Thyroid gland (tissue), 4 donors: ENCODE data around the gene NAT10.
"Not testable (repeated sequence)": the region's sequence is repeated elsewhere in the genome, so short reads cannot be mapped to it uniquely, and the experiment has no call there.

ENCODE experiments used
- POLR2A ChIP-seq, 2 donors: fragments of 450-650 bp; IDR thresholded peaks; one replicate each; pipeline ENCODE4 v1.6.1; 2017; ENCODE audit warnings: antibody characterized with exemption in 2 of 2, mild to moderate bottlenecking in 2 of 2, moderate library complexity in 1 of 2
- TF ChIP-seq, protein P1 (sequence below), 6 experiments: fragments of 200-600 bp in 3 of 6; fragments of 450-650 bp in 3 of 6; sonication (generic) in 3 of 6; IDR thresholded peaks; one replicate each; pipeline ENCODE4 v1.5.1; 2016 to 2019; ENCODE audit warnings: antibody characterized with exemption in 6 of 6, mild to moderate bottlenecking in 2 of 6, inconsistent platforms in 1 of 6, moderate library complexity in 1 of 6

GRCh38 chr11:34180814-34181165 lies 75.4 kb downstream of the NAT10 start:
- TF ChIP-seq, protein P1, sequence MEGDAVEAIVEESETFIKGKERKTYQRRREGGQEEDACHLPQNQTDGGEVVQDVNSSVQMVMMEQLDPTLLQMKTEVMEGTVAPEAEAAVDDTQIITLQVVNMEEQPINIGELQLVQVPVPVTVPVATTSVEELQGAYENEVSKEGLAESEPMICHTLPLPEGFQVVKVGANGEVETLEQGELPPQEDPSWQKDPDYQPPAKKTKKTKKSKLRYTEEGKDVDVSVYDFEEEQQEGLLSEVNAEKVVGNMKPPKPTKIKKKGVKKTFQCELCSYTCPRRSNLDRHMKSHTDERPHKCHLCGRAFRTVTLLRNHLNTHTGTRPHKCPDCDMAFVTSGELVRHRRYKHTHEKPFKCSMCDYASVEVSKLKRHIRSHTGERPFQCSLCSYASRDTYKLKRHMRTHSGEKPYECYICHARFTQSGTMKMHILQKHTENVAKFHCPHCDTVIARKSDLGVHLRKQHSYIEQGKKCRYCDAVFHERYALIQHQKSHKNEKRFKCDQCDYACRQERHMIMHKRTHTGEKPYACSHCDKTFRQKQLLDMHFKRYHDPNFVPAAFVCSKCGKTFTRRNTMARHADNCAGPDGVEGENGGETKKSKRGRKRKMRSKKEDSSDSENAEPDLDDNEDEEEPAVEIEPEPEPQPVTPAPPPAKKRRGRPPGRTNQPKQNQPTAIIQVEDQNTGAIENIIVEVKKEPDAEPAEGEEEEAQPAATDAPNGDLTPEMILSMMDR (IDR thresholded peaks at IDR 0.05): not testable (repeated sequence)
- not testable (repeated sequence) for TF ChIP-seq POLR2A (IDR thresholded peaks at IDR 0.05)
